Breast epithelium (tissue), 4 donors: ENCODE results near the gene MRGPRD. TPM values are rescaled to one million over a fixed set of nuclear protein-coding genes. Genes with fewer than 3 reads are reported as not detected.

Experiments used
- DNase-seq, 2 donors: peaks; one replicate each; pipeline ENCODE4 v3.0.0-alpha.2; 2019; ENCODE audit warnings: low spot score in 2 of 2
- H3K27ac ChIP-seq, 2 donors: fragments of 200-600 bp; sonication (generic) in 1 of 2; one replicate each; pipeline ENCODE4 v1.5.1; 2016 to 2019; ENCODE audit warnings: mild to moderate bottlenecking in 1 of 2
- H3K27me3 ChIP-seq, 2 donors: fragments of 200-600 bp; sonication (generic) in 1 of 2; one replicate each; pipeline versions ENCODE4 v1.5.1 to v1.6.0; 2017 to 2019; ENCODE audit warnings: control low read depth in 1 of 2, mild to moderate bottlenecking in 1 of 2
- H3K36me3 ChIP-seq: fragments of 200-600 bp; one replicate; pipeline ENCODE4 v1.5.1; 2019
- H3K4me1 ChIP-seq, 2 donors: fragments of 200-600 bp; sonication (generic); one replicate each; pipeline ENCODE4 v1.5.1; 2016 to 2019; ENCODE audit warnings: control low read depth in 1 of 2
- H3K4me3 ChIP-seq, 3 donors: fragments of 200-600 bp; sonication (generic); 1 replicate in 2 of 3; 2 replicates in 1 of 3; pipeline ENCODE4 v1.5.1; 2016 to 2019; ENCODE audit warnings: mild to moderate bottlenecking in 3 of 3, moderate library complexity in 2 of 3
- H3K9me3 ChIP-seq, 2 donors: fragments of 200-600 bp; sonication (generic) in 1 of 2; one replicate each; pipeline ENCODE4 v1.5.1; 2016 to 2019; ENCODE audit warnings: control low read depth in 1 of 2
- CTCF ChIP-seq, 3 donors: fragments of 450-650 bp; IDR thresholded peaks; one replicate each; pipeline ENCODE4 v1.5.1; 2016 to 2017; ENCODE audit warnings: antibody characterized with exemption in 3 of 3, mild to moderate bottlenecking in 3 of 3, moderate library complexity in 3 of 3
- POLR2A ChIP-seq: fragments of 450-650 bp; IDR thresholded peaks from one replicate; pipeline ENCODE4 v1.6.1; 2016; ENCODE audit warnings: antibody characterized with exemption, mild to moderate bottlenecking, moderate library complexity
- POLR2AphosphoS5 ChIP-seq, 3 donors: sonication (generic); formaldehyde crosslinking; IDR thresholded peaks; one replicate each; pipeline ENCODE4 v1.6.1; 2017; ENCODE audit warnings: antibody characterized with exemption in 3 of 3
- intact Hi-C: fragments of 100-400 bp; cut with DNase I; formaldehyde crosslinking; loops from one replicate; pipeline ENCODE4 v1.15.1; 2023; ENCODE audit warnings: low total_unique reads
- total RNA-seq, 3 donors: library from RNA; depleted of rRNA; stranded (reverse); fragments of >200 nt; gene quantifications; one replicate each; pipeline ENCODE4 v1.1.0, GENCODE V29; 2016

The MRGPRD gene
- total RNA-seq, 3 donors from 2014 or later = not detected

- no peaks in the 10 kb centered on the region for H3K4me1 ChIP-seq
- no peak for DNase-seq
- no peaks in the 10 kb centered on the region for H3K9me3 ChIP-seq
- no peaks in the 10 kb centered on the region for H3K36me3 ChIP-seq
- intact Hi-C loops = no loop called here
- no peak overlapping the region for H3K4me3 ChIP-seq
- no peaks in the 10 kb centered on the region for H3K27me3 ChIP-seq
- TF ChIP-seq CTCF (IDR thresholded peaks at IDR 0.05) (no peak), POLR2AphosphoS5 (IDR thresholded peaks at IDR 0.05) (no peak), POLR2A (no peak)
- no peak overlapping the region for H3K27ac ChIP-seq
Observed at GRCh38 chr11:68961245-68961644, 19.5 kb downstream of the MRGPRD start.

GRCh38 chr11:68960294-68961071, 20.3 kb downstream of the MRGPRD start:
- H3K27me3 ChIP-seq = no peaks in the 10 kb centered on the region
- intact Hi-C loops = no loop called here
- H3K4me1 ChIP-seq = no peaks in the 10 kb centered on the region
- DNase-seq = no peak
- TF ChIP-seq POLR2A (no peak), CTCF (IDR thresholded peaks at IDR 0.05) (no peak), POLR2AphosphoS5 (IDR thresholded peaks at IDR 0.05) (no peak)
- H3K4me3 ChIP-seq = no peak overlapping the region
- no peaks in the 10 kb centered on the region for H3K36me3 ChIP-seq
- no peak overlapping the region for H3K27ac ChIP-seq
- H3K9me3 ChIP-seq = no peaks in the 10 kb centered on the region

GRCh38 chr11:68959465-68960293, 21.1 kb downstream of the MRGPRD start:
- no peak for DNase-seq
- no peak overlapping the region for H3K4me3 ChIP-seq
- no peaks in the 10 kb centered on the region for H3K4me1 ChIP-seq
- no peaks in the 10 kb centered on the region for H3K36me3 ChIP-seq
- TF ChIP-seq POLR2A (no peak), CTCF (IDR thresholded peaks at IDR 0.05) (no peak), POLR2AphosphoS5 (IDR thresholded peaks at IDR 0.05) (no peak)
- H3K27me3 ChIP-seq = no peaks in the 10 kb centered on the region
- no peaks in the 10 kb centered on the region for H3K9me3 ChIP-seq
- intact Hi-C loops = no loop called here
- H3K27ac ChIP-seq = no peak overlapping the region

GRCh38 chr11:68958211-68958610, 22.6 kb downstream of the MRGPRD start:
- H3K9me3 ChIP-seq = no peaks in the 10 kb centered on the region
- intact Hi-C loops = no loop called here
- no peak overlapping the region for H3K27ac ChIP-seq
- H3K36me3 ChIP-seq = no peaks in the 10 kb centered on the region
- no peaks in the 10 kb centered on the region for H3K27me3 ChIP-seq
- no peak for TF ChIP-seq POLR2A
- no peak for TF ChIP-seq CTCF (IDR thresholded peaks at IDR 0.05)
- TF ChIP-seq POLR2AphosphoS5 (IDR thresholded peaks at IDR 0.05) = no peak
- DNase-seq = no peak
- H3K4me3 ChIP-seq = no peak overlapping the region
- H3K4me1 ChIP-seq = no peaks in the 10 kb centered on the region
